Endothelial cell of umbilical vein (primary cell): ENCODE results near the gene SNCG. TPM values are rescaled to one million over a fixed set of nuclear protein-coding genes. Genes with fewer than 3 reads are reported as not detected.

ENCODE experiments used
- BruUV-seq: library from RNA; stranded (reverse); fragments of 400-500 nt; replicated peaks from 2 replicates; lab custom pipeline; 2021; lab: Mats Ljungman, UMichigan
- CTCF ChIA-PET: fragments of 300-600, 350-600 bp; sonication (Branson Sonifier 250); formaldehyde crosslinking; loops from one replicate; lab custom pipeline; 2021; ENCODE audit warnings: antibody characterized with exemption, inconsistent platforms; lab: Charles Lee
- POLR2A ChIA-PET: fragments of 300-600, 350-600 bp; sonication (Branson Sonifier 250); formaldehyde crosslinking; loops from one replicate; lab custom pipeline; 2021; ENCODE audit warnings: antibody characterized with exemption, inconsistent platforms; lab: Charles Lee
- DNase-seq: peaks from one replicate; pipeline ENCODE4 v3.0.0-alpha.2; 2011; ENCODE audit warnings: low read depth, low spot score
- FAIRE-seq: peaks from 2 replicates; lab custom pipeline; 2011; peaks lifted over from hg19 to GRCh38; lab: Jason Lieb, UNC
- H2AFZ ChIP-seq: 2 replicates; pipeline ENCODE4 v1.6.0; 2012; ENCODE audit warnings: low read depth, low read length, control low read depth, inconsistent platforms
- H3K27ac ChIP-seq: 2 replicates; pipeline ENCODE4 v1.5.1; 2011; ENCODE audit warnings: low read depth, mild to moderate bottlenecking, control low read depth, low read length, moderate library complexity; ENCODE audit not compliant: insufficient read depth
- H3K27me3 ChIP-seq, 2 experiments: 2 replicates each; pipeline versions ENCODE4 v1.6.0 to v1.6.1; 2011; ENCODE audit warnings: low read length in 2 of 2, mixed read lengths in 1 of 2; ENCODE audit not compliant: control insufficient read depth in 2 of 2, insufficient read depth in 2 of 2
- H3K36me3 ChIP-seq, 2 experiments: 2 replicates in 1 of 2; 3 replicates in 1 of 2; pipeline ENCODE4 v1.5.1; 2011; ENCODE audit warnings: low read length in 2 of 2, mild to moderate bottlenecking in 1 of 2, moderate library complexity in 1 of 2; ENCODE audit not compliant: control insufficient read depth in 2 of 2, insufficient read depth in 2 of 2; ENCODE audit errors: extremely low read depth in 1 of 2
- H3K4me1 ChIP-seq: 3 replicates; pipeline ENCODE4 v1.5.1; 2011; ENCODE audit warnings: mild to moderate bottlenecking, low read length; ENCODE audit not compliant: control insufficient read depth, insufficient read depth; ENCODE audit errors: extremely low read depth
- H3K4me2 ChIP-seq: 2 replicates; pipeline ENCODE4 v1.6.1; 2011; ENCODE audit warnings: low read length, control low read depth, mixed read lengths; ENCODE audit not compliant: insufficient read depth
- H3K4me3 ChIP-seq, 3 experiments: fragments of 200-600 bp in 1 of 3; sonication (generic), shearing (Covaris generic) in 1 of 3; replicated peaks in 1 of 3; 2 replicates each; pipeline ENCODE4 v1.5.1; 2011 to 2016; ENCODE audit warnings: control low read depth in 3 of 3, low read length in 3 of 3, mild to moderate bottlenecking in 2 of 3, inconsistent platforms in 1 of 3, low read depth in 1 of 3, moderate library complexity in 1 of 3; ENCODE audit not compliant: insufficient read depth in 1 of 3
- H3K79me2 ChIP-seq: 2 replicates; pipeline ENCODE4 v1.6.0; 2012; ENCODE audit warnings: low read length, inconsistent platforms; ENCODE audit not compliant: control insufficient read depth, insufficient read depth
- H3K9ac ChIP-seq: replicated peaks from 2 replicates; pipeline ENCODE3; 2011; ENCODE audit warnings: low read length, control low read depth; ENCODE audit not compliant: insufficient read depth; ENCODE audit errors: extremely low read depth
- H3K9me1 ChIP-seq: replicated peaks from 3 replicates; pipeline ENCODE4 v1.6.0; 2011; ENCODE audit warnings: mild to moderate bottlenecking, low read length; ENCODE audit not compliant: control insufficient read depth, insufficient read depth; ENCODE audit errors: extremely low read depth
- H3K9me3 ChIP-seq: replicated peaks from 2 replicates; pipeline ENCODE4 v1.5.1; 2012; ENCODE audit warnings: low read length, inconsistent platforms; ENCODE audit not compliant: control insufficient read depth, insufficient read depth
- H4K20me1 ChIP-seq: replicated peaks from 2 replicates; pipeline ENCODE3; 2011; ENCODE audit warnings: mild to moderate bottlenecking, low read length; ENCODE audit not compliant: control insufficient read depth, insufficient read depth; ENCODE audit errors: extremely low read depth
- EZH2 ChIP-seq: IDR thresholded peaks from 2 replicates; pipeline ENCODE4 v1.6.1; 2012; ENCODE audit warnings: borderline replicate concordance, low read depth, mild to moderate bottlenecking, moderate library complexity, low read length, inconsistent platforms; ENCODE audit not compliant: severe bottlenecking
- FOS ChIP-seq: IDR thresholded peaks from 2 replicates; pipeline ENCODE4 v1.6.1; 2011; ENCODE audit warnings: mild to moderate bottlenecking, low read length, moderate library complexity, borderline replicate concordance; ENCODE audit not compliant: insufficient read depth
- GATA2 ChIP-seq: IDR thresholded peaks from 2 replicates; pipeline ENCODE4 v1.7.0; 2011; ENCODE audit warnings: low read depth, mild to moderate bottlenecking, moderate library complexity, mixed read lengths, low read length; ENCODE audit not compliant: insufficient read length, insufficient read depth
- JUN ChIP-seq: IDR thresholded peaks from 2 replicates; pipeline ENCODE4 v1.6.1; 2011; ENCODE audit warnings: borderline replicate concordance, low read depth; ENCODE audit not compliant: insufficient read length, insufficient read depth
- MYC ChIP-seq: IDR thresholded peaks from one replicate; pipeline ENCODE4 v1.6.1; 2011; ENCODE audit warnings: mild to moderate bottlenecking, low read depth, low read length
- POLR2A ChIP-seq: IDR thresholded peaks from 2 replicates; pipeline ENCODE4 v1.6.1; 2012; ENCODE audit warnings: low read depth, mild to moderate bottlenecking, control low read depth, low read length
- POLR2AphosphoS5 ChIP-seq: IDR thresholded peaks from 2 replicates; pipeline ENCODE4 v1.6.1; 2012; ENCODE audit warnings: low read depth, mild to moderate bottlenecking, control low read depth, low read length, moderate library complexity; ENCODE audit not compliant: insufficient read depth
- dilution Hi-C: fragments of 300-500 bp; cut with MboI; formaldehyde crosslinking; loops from one replicate; pipeline ENCODE4 v1.15.0; 2019; ENCODE audit warnings: low sequenced_read_pairs; ENCODE audit not compliant: extremely low pct_ligation_motif_present
- intact Hi-C: fragments of 100-400 bp; cut with micrococcal nuclease; formaldehyde crosslinking; loops from one replicate; pipeline ENCODE4 v1.10.0; 2022
- polyA plus RNA-seq, 4 experiments: library from polyadenylated mRNA; depleted of rRNA in 3 of 4; stranded (reverse) in 3 of 4; unstranded in 1 of 4; fragments of >200 nt; gene quantifications; 2 replicates each; pipeline versions ENCODE4 v1.2.1 to v1.2.3, GENCODE V29; 2011 to 2012; ENCODE audit warnings: missing spikeins in 1 of 4
- total RNA-seq: library from RNA; stranded (reverse); gene quantifications from 2 replicates; pipeline ENCODE4 v1.2.3, GENCODE V29; 2021
- TF ChIP-seq, protein P1 (sequence below), 2 donors: IDR thresholded peaks; 1 replicate in 1 of 2; 2 replicates in 1 of 2; pipeline ENCODE4 v1.5.1; 2011; ENCODE audit warnings: low read length in 2 of 2, mild to moderate bottlenecking in 2 of 2, moderate library complexity in 2 of 2, control low read depth in 1 of 2, inconsistent platforms in 1 of 2, low read depth in 1 of 2; ENCODE audit not compliant: insufficient read depth in 1 of 2; ENCODE audit errors: extremely low read depth in 1 of 2
- TF ChIP-seq, protein P2 (sequence below): IDR thresholded peaks from 2 replicates; pipeline ENCODE4 v1.6.1; 2011; ENCODE audit not compliant: insufficient read depth, insufficient read length

SNCG gene
- total and polyA plus RNA-seq, 2 donors (not counting 3 experiments of a cell fraction or from before 2014, with no cell fraction given), result 31.4 to 60.8 TPM

DNA sequence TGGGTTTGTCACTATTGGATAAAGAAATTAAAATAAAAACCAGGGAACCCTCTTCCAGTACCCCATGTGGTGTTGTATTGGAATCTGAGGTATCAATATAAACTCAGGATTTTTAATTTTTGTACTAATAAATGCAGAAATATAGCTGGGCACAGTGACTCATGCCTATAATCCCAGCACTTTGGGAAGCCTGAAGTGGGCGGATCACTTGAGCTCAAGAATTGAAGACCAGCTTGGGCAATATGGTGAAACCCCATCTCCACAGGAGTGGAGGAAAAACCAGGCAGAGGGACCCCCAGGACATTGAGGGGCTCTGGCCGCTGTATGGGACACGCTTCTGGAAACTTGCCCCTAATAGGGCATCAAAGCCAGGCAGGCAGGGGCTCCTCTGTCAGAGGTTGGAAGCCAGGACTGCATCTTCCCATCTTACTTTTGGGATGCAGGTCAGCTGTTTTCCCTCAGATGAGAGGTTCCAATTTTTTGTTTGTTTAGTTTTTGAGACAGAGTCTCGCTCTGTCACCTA lies 21.0 kb downstream of the SNCG start:
- no peaks in the 10 kb centered on the region for H3K79me2 ChIP-seq
- H3K4me3 ChIP-seq, result no peak overlapping the region
- H3K4me1 ChIP-seq, result no peaks in the 10 kb centered on the region
- H3K9me3 ChIP-seq, result no peaks in the 10 kb centered on the region
- intact Hi-C loops, result no loop called here
- TF ChIP-seq FOS (no peak), MYC (no peak), POLR2AphosphoS5 (no peak)
- TF ChIP-seq, protein P1, sequence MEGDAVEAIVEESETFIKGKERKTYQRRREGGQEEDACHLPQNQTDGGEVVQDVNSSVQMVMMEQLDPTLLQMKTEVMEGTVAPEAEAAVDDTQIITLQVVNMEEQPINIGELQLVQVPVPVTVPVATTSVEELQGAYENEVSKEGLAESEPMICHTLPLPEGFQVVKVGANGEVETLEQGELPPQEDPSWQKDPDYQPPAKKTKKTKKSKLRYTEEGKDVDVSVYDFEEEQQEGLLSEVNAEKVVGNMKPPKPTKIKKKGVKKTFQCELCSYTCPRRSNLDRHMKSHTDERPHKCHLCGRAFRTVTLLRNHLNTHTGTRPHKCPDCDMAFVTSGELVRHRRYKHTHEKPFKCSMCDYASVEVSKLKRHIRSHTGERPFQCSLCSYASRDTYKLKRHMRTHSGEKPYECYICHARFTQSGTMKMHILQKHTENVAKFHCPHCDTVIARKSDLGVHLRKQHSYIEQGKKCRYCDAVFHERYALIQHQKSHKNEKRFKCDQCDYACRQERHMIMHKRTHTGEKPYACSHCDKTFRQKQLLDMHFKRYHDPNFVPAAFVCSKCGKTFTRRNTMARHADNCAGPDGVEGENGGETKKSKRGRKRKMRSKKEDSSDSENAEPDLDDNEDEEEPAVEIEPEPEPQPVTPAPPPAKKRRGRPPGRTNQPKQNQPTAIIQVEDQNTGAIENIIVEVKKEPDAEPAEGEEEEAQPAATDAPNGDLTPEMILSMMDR (IDR thresholded peaks at IDR 0.05; ENCODE audit: extremely low read depth in 1 of 2, insufficient read depth in 1 of 2, low read depth in 1 of 2, low read length in 2 of 2), result no peak
- DNase-seq (no peak), FAIRE-seq (no peak)
- no peak overlapping the region for H3K4me2 ChIP-seq
- H3K9me1 ChIP-seq, result no peaks in the 10 kb centered on the region
- no peak overlapping the region for H3K27ac ChIP-seq
- ChIA-PET POLR2A (no interaction called here), CTCF (interaction anchor here (1.3 to 1.7 kb wide), 2 partner anchors 10 to 12 kb away, joined by 3 to 4 read pairs; no protein-coding TSS in a partner anchor)
- dilution Hi-C loops, result no loop called here
- no peaks in the 10 kb centered on the region for H4K20me1 ChIP-seq
- H2AFZ ChIP-seq, result no peak overlapping the region
- no TSS peak for BruUV-seq
- H3K9ac ChIP-seq, result no peak overlapping the region
- H3K27me3 ChIP-seq, result peaks cover 2 to 3% of the 10 kb centered on the region in 2 experiments
- H3K36me3 ChIP-seq, result no peaks in the 10 kb centered on the region

DNA sequence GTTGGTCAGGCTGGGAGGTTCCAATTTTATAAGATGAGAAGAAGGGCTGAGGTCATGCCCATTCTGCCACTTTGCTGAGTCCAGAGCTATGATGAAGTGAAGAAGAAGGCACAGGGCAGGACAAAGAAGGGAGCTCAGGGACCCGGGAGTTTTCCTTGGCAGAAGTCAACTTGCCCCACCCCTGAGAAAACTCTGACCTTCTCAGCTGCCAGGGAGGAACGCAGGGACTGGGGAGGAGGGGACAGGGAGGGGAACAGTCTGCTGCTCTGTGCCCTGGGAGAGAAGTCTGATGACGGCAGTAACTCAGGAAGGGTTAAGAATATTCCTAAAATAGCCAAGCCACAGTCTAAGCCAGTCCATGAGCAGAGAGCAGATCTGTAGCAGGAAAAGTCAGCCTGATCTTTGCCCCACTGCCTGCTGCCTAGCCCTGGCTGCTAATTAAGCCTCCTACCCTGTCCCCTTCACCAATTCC lies 21.6 kb downstream of the SNCG start:
- H3K36me3 ChIP-seq, result no peaks in the 10 kb centered on the region
- FAIRE-seq, result no peak
- dilution Hi-C loops, result no loop called here

More for the DNA sequence above, 21.6 kb downstream of the SNCG start:
- Histone ChIP-seq H3K4me1 (no peaks in the 10 kb centered on the region), H3K27ac (no peak overlapping the region), H3K4me3 (no peak overlapping the region), H2AFZ (no peak overlapping the region), H3K9ac (no peak overlapping the region), H3K9me1 (no peaks in the 10 kb centered on the region), H3K9me3 (no peaks in the 10 kb centered on the region), H3K4me2 (no peak overlapping the region), H3K79me2 (no peaks in the 10 kb centered on the region), H4K20me1 (no peaks in the 10 kb centered on the region), H3K27me3 (peaks cover 2 to 3% of the 10 kb centered on the region in 2 experiments)
- no peak for DNase-seq
- ChIA-PET CTCF (interaction anchor here (1.3 kb wide), 1 partner anchor 12 kb away, joined by 3 read pairs; no protein-coding TSS in a partner anchor), POLR2A (no interaction called here)
- intact Hi-C loops, result no loop called here
- TF ChIP-seq GATA2, result no peak
- TF ChIP-seq JUN, result no peak
- no peak for TF ChIP-seq FOS
- no peak for TF ChIP-seq POLR2A
- no peak for TF ChIP-seq EZH2
- TF ChIP-seq, protein P1 (IDR thresholded peaks at IDR 0.05; ENCODE audit: extremely low read depth in 1 of 2, insufficient read depth in 1 of 2, low read depth in 1 of 2, low read length in 2 of 2), result no peak
- TF ChIP-seq MYC, result no peak
- TF ChIP-seq POLR2AphosphoS5, result no peak
- TF ChIP-seq, protein P2, sequence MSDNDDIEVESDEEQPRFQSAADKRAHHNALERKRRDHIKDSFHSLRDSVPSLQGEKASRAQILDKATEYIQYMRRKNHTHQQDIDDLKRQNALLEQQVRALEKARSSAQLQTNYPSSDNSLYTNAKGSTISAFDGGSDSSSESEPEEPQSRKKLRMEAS, result no peak
- BruUV-seq, result no TSS peak
